Measurements from ENCODE around the gene TOX2.

The TOX2 gene

GRCh38 chr20:44109951-44110361 is 195.3 kb downstream of the TOX2 start:
- Histone ChIP-seq H3K27ac (ENCODE audit: low read depth, low read length) (no peak overlapping the region), H3K27me3 (ENCODE audit: control insufficient read depth in 1 of 2, insufficient read depth in 2 of 2, low read length in 2 of 2) (peaks cover 0 to 11% of the 10 kb centered on the region in 2 donors), H3K4me3 (ENCODE audit: low read depth in 1 of 2, low read length in 2 of 2) (no peak overlapping the region), H3K36me3 (ENCODE audit: control insufficient read depth in 1 of 2, insufficient read depth in 2 of 2, low read length in 2 of 2) (no peaks in the 10 kb centered on the region), H3K4me1 (ENCODE audit: control insufficient read depth in 1 of 2, insufficient read depth in 2 of 2, low read length in 2 of 2) (no peaks in the 10 kb centered on the region), H3K9me3 (ENCODE audit: control insufficient read depth in 1 of 2, low read length in 2 of 2) (peaks cover 4 to 9% of the 10 kb centered on the region in 2 donors), H3K9ac (ENCODE audit: low read depth in 1 of 2, low read length in 2 of 2) (no peak overlapping the region)

DNA sequence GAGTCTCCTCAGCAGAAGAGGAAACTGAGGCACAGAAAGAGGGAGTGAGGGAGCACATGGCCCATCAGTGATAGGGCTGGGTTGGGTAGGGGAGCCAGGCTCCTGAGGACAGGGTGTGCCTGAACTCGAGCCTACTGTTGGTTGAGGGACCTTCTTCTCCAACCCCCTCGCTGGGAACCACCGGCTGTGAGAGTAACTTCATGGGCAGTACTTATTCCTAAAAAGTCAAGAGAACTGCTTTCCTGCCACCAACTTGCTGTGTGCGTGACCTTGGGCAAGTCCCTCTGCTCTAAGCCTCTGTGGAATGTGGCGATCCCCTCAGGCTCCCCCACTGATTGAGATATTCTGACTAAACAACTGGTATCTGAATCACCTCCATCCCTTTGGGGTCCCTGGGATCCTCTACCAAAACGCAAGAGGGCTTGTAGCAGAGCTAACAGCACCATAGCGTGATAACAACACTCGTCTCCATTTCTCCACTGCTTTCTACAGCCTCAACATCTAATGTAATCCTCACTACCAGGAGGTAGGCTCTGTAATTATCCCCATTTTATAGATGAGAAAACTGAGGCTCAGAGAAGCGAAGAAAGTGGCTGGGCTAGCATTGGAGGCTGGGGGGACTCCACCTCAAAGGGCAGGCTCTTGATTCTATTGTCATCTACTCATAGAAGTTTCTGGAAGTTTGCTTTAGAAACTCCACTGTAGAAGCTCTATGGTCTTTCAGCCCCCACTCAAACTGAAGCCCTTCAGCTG is 196.3 kb downstream of the TOX2 start:
- Histone ChIP-seq H3K27ac (ENCODE audit: low read depth, low read length) (no peak overlapping the region), H3K9ac (ENCODE audit: low read depth in 1 of 2, low read length in 2 of 2) (no peak overlapping the region), H3K27me3 (ENCODE audit: control insufficient read depth in 1 of 2, insufficient read depth in 2 of 2, low read length in 2 of 2) (peaks cover 0 to 6% of the 10 kb centered on the region in 2 donors), H3K4me1 (ENCODE audit: control insufficient read depth in 1 of 2, insufficient read depth in 2 of 2, low read length in 2 of 2) (no peaks in the 10 kb centered on the region), H3K4me3 (ENCODE audit: low read depth in 1 of 2, low read length in 2 of 2) (no peak overlapping the region), H3K9me3 (ENCODE audit: control insufficient read depth in 1 of 2, low read length in 2 of 2) (peaks cover 4 to 9% of the 10 kb centered on the region in 2 donors), H3K36me3 (ENCODE audit: control insufficient read depth in 1 of 2, insufficient read depth in 2 of 2, low read length in 2 of 2) (no peaks in the 10 kb centered on the region)

DNA sequence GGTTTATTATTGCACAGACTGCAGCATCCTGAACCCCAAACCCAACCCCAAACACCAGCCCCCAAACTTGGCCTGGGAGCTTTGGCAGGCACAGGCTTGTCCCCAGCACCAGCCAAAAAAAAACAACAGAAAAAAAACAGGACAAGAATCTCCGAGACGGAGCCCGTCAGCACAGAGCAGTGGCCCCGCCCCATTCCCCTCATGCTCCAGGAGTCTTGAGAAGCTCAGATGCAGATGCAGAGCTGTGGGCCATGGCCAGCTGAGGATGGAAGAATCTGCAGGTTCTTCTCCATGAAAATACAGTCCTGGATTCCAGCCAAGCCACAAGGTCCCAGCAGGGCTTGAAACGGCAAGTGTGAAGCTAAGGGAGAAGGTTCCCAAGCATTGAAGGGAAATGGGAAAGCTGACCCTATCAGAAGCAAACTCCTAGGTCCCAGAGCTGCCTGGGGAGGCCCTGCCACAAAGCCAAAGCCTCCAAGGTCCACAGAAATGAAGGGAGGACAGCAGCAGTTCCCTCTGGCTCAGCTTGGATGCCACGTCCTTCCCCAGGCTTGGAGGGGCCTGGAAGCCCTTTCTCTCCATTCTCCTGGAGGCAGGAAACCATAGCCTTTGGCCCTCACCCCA is 197.2 kb downstream of the TOX2 start:
- Histone ChIP-seq H3K9ac (ENCODE audit: low read depth in 1 of 2, low read length in 2 of 2) (no peak overlapping the region), H3K9me3 (ENCODE audit: control insufficient read depth in 1 of 2, low read length in 2 of 2) (peaks cover 4 to 9% of the 10 kb centered on the region in 2 donors), H3K27me3 (ENCODE audit: control insufficient read depth in 1 of 2, insufficient read depth in 2 of 2, low read length in 2 of 2) (peaks cover 0 to 3% of the 10 kb centered on the region in 2 donors), H3K36me3 (ENCODE audit: control insufficient read depth in 1 of 2, insufficient read depth in 2 of 2, low read length in 2 of 2) (no peaks in the 10 kb centered on the region), H3K4me1 (ENCODE audit: control insufficient read depth in 1 of 2, insufficient read depth in 2 of 2, low read length in 2 of 2) (no peaks in the 10 kb centered on the region), H3K4me3 (ENCODE audit: low read depth in 1 of 2, low read length in 2 of 2) (no peak overlapping the region), H3K27ac (ENCODE audit: low read depth, low read length) (no peak overlapping the region)

GRCh38 chr20:44112456-44112855 is 197.8 kb downstream of the TOX2 start:
- Histone ChIP-seq H3K36me3 (ENCODE audit: control insufficient read depth in 1 of 2, insufficient read depth in 2 of 2, low read length in 2 of 2) (no peaks in the 10 kb centered on the region), H3K27ac (ENCODE audit: low read depth, low read length) (no peak overlapping the region), H3K4me1 (ENCODE audit: control insufficient read depth in 1 of 2, insufficient read depth in 2 of 2, low read length in 2 of 2) (no peaks in the 10 kb centered on the region), H3K9me3 (ENCODE audit: control insufficient read depth in 1 of 2, low read length in 2 of 2) (peaks cover 4 to 9% of the 10 kb centered on the region in 2 donors), H3K9ac (ENCODE audit: low read depth in 1 of 2, low read length in 2 of 2) (no peak overlapping the region), H3K27me3 (ENCODE audit: control insufficient read depth in 1 of 2, insufficient read depth in 2 of 2, low read length in 2 of 2) (peaks cover 0 to 3% of the 10 kb centered on the region in 2 donors), H3K4me3 (ENCODE audit: low read depth in 1 of 2, low read length in 2 of 2) (no peak overlapping the region)

- Histone ChIP-seq H3K27me3 (ENCODE audit: control insufficient read depth in 1 of 2, insufficient read depth in 2 of 2, low read length in 2 of 2) (peaks cover 0 to 3% of the 10 kb centered on the region in 2 donors), H3K9ac (ENCODE audit: low read depth in 1 of 2, low read length in 2 of 2) (no peak overlapping the region), H3K9me3 (ENCODE audit: control insufficient read depth in 1 of 2, low read length in 2 of 2) (peaks cover under 1 to 4% of the 10 kb centered on the region in 2 donors), H3K4me1 (ENCODE audit: control insufficient read depth in 1 of 2, insufficient read depth in 2 of 2, low read length in 2 of 2) (no peaks in the 10 kb centered on the region), H3K4me3 (ENCODE audit: low read depth in 1 of 2, low read length in 2 of 2) (no peak overlapping the region), H3K27ac (ENCODE audit: low read depth, low read length) (no peak overlapping the region), H3K36me3 (ENCODE audit: control insufficient read depth in 1 of 2, insufficient read depth in 2 of 2, low read length in 2 of 2) (no peaks in the 10 kb centered on the region)
These were observed 198.4 kb downstream of the TOX2 start for GRCh38 chr20:44112889-44113617.

- H3K9me3 ChIP-seq (ENCODE audit: control insufficient read depth in 1 of 2, low read length in 2 of 2) = no peaks in the 10 kb centered on the region
- no peaks in the 10 kb centered on the region for H3K4me1 ChIP-seq (ENCODE audit: control insufficient read depth in 1 of 2, insufficient read depth in 2 of 2, low read length in 2 of 2)
- H3K4me3 ChIP-seq (ENCODE audit: low read depth in 1 of 2, low read length in 2 of 2) = no peak overlapping the region
- H3K27me3 ChIP-seq (ENCODE audit: control insufficient read depth in 1 of 2, insufficient read depth in 2 of 2, low read length in 2 of 2) = peaks cover 0 to 3% of the 10 kb centered on the region in 2 donors
- H3K36me3 ChIP-seq (ENCODE audit: control insufficient read depth in 1 of 2, insufficient read depth in 2 of 2, low read length in 2 of 2) = no peaks in the 10 kb centered on the region
- no peak overlapping the region for H3K9ac ChIP-seq (ENCODE audit: low read depth in 1 of 2, low read length in 2 of 2)
- H3K27ac ChIP-seq (ENCODE audit: low read depth, low read length) = no peak overlapping the region
These were observed 199.1 kb downstream of the TOX2 start for GRCh38 chr20:44113618-44114376.

- H3K9me3 ChIP-seq (ENCODE audit: control insufficient read depth in 1 of 2, low read length in 2 of 2) = no peaks in the 10 kb centered on the region
- no peak overlapping the region for H3K4me3 ChIP-seq (ENCODE audit: low read depth in 1 of 2, low read length in 2 of 2)
- no peak overlapping the region for H3K9ac ChIP-seq (ENCODE audit: low read depth in 1 of 2, low read length in 2 of 2)
- H3K36me3 ChIP-seq (ENCODE audit: control insufficient read depth in 1 of 2, insufficient read depth in 2 of 2, low read length in 2 of 2) = no peaks in the 10 kb centered on the region
- H3K27me3 ChIP-seq (ENCODE audit: control insufficient read depth in 1 of 2, insufficient read depth in 2 of 2, low read length in 2 of 2) = peaks cover 0 to 3% of the 10 kb centered on the region in 2 donors
- H3K27ac ChIP-seq (ENCODE audit: low read depth, low read length) = no peak overlapping the region
- H3K4me1 ChIP-seq (ENCODE audit: control insufficient read depth in 1 of 2, insufficient read depth in 2 of 2, low read length in 2 of 2) = no peaks in the 10 kb centered on the region
These were observed 200.5 kb downstream of the TOX2 start for GRCh38 chr20:44115181-44115580.

DNA sequence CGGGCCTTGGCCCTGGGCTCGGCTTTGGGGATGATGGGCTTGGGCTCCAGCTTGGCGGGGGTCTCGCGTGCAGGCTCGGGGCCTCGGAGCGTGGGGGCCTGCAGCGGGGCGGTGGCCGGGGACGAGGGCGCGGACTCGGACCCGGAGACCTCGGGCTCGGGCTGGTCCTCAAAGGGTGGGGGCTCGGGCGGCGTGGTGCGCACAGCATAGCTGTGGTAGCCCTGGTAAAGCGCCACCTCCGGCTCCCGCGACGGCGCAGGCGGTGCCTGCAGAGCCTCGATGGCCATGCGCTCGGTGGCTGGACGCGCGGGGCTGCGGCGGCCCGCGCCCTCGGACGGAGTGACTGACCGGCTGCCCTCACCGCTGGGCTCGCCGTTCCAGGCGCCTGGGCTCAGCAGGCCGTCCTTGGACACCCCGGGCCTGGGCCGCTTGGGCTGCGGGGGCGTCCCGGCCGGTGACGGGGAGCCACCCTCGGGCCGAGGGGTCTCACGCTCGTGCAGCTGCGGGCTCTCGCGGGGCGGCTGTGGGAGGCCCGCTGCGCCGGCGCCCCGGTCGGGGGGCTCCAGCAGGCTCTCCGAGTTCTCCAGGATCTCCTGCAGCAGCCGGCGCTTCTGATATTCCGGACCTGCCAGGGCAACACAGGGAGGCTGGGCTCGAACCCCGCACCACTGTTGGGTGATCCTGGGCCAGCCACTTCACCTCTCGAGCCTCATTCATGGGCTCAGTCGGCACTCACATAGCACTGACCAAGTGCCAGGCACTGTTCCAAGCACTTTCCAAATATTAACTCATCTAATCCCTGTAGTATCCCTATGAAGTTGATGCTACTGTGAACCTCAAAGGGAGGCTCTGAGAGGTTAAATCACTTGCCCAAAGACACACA is 201.4 kb downstream of the TOX2 start:
- H3K4me1 ChIP-seq (ENCODE audit: control insufficient read depth in 1 of 2, insufficient read depth in 2 of 2, low read length in 2 of 2) = no peaks in the 10 kb centered on the region
- H3K9ac ChIP-seq (ENCODE audit: low read depth in 1 of 2, low read length in 2 of 2) = no peak overlapping the region
- H3K4me3 ChIP-seq (ENCODE audit: low read depth in 1 of 2, low read length in 2 of 2) = no peak overlapping the region
- no peaks in the 10 kb centered on the region for H3K36me3 ChIP-seq (ENCODE audit: control insufficient read depth in 1 of 2, insufficient read depth in 2 of 2, low read length in 2 of 2)
- no peaks in the 10 kb centered on the region for H3K9me3 ChIP-seq (ENCODE audit: control insufficient read depth in 1 of 2, low read length in 2 of 2)
- H3K27ac ChIP-seq (ENCODE audit: low read depth, low read length) = no peak overlapping the region
- H3K27me3 ChIP-seq (ENCODE audit: control insufficient read depth in 1 of 2, insufficient read depth in 2 of 2, low read length in 2 of 2) = peaks cover 0 to 2% of the 10 kb centered on the region in 2 donors

Measured in duodenal mucosa (tissue), 2 donors.